Body of pancreas (tissue), 4 donors: ENCODE data around the gene SLC23A3.

Experiments used
- POLR2A ChIP-seq, 3 donors: fragments of 450-650 bp; IDR thresholded peaks; one replicate each; pipeline ENCODE4 v1.6.1; 2016; ENCODE audit warnings: antibody characterized with exemption in 3 of 3, mild to moderate bottlenecking in 2 of 3
- TF ChIP-seq, protein P1 (sequence below), 7 experiments: fragments of 450-650 bp in 4 of 7; fragments of 200-600 bp in 3 of 7; sonication (generic) in 3 of 7; IDR thresholded peaks; one replicate each; pipeline ENCODE4 v1.5.1; 2016 to 2019; ENCODE audit warnings: antibody characterized with exemption in 7 of 7

DNA sequence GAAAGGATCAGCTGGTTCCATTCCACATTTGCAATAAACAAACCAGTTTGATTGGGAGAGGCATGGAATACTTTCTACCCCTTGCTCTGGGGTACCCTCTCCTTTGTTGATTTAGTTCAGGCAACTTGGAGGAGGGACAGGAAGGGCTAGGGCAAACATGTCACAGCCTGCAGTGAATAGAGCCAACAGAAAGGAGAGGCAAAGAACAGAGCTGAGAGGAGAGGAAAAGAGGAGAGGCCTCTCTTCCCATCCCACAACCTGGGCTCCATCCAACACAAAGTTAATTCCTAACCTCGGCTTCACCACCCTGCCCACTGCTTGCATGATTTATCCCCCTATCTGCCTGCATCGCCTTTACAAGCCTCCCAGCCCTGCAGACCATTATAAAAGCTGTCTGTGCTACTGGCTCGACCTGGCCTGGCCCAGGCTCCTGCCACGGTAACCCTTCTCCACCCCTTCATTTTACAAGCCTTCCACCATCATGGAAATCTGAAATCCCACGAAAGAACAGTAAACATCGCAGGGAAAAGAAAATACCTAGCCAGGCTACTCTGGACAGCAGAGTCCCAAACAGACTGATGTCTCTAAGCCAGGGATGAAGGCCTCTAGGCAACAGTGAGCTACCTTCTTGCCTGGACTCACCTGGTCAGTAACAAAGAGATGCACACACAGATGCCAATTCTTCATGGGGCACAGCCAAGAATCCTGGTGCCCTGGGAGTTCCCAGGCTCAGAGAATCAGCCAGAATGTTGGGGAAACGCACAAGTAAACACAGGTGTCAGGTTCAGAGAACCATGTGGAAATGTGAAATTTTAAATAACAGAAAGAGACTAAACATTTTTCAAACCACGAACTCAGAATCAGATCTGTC is 52.8 kb downstream of the SLC23A3 start:
- no peak for TF ChIP-seq POLR2A (IDR thresholded peaks at IDR 0.05)
- TF ChIP-seq, protein P1, sequence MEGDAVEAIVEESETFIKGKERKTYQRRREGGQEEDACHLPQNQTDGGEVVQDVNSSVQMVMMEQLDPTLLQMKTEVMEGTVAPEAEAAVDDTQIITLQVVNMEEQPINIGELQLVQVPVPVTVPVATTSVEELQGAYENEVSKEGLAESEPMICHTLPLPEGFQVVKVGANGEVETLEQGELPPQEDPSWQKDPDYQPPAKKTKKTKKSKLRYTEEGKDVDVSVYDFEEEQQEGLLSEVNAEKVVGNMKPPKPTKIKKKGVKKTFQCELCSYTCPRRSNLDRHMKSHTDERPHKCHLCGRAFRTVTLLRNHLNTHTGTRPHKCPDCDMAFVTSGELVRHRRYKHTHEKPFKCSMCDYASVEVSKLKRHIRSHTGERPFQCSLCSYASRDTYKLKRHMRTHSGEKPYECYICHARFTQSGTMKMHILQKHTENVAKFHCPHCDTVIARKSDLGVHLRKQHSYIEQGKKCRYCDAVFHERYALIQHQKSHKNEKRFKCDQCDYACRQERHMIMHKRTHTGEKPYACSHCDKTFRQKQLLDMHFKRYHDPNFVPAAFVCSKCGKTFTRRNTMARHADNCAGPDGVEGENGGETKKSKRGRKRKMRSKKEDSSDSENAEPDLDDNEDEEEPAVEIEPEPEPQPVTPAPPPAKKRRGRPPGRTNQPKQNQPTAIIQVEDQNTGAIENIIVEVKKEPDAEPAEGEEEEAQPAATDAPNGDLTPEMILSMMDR (IDR thresholded peaks at IDR 0.05): no peak
